ENCODE results near the gene OTOG. TPM values are rescaled to one million over a fixed set of nuclear protein-coding genes. Genes with fewer than 3 reads are reported as not detected.

OTOG gene
- total RNA-seq, 6 experiments from 2014 or later = not detected

DNA sequence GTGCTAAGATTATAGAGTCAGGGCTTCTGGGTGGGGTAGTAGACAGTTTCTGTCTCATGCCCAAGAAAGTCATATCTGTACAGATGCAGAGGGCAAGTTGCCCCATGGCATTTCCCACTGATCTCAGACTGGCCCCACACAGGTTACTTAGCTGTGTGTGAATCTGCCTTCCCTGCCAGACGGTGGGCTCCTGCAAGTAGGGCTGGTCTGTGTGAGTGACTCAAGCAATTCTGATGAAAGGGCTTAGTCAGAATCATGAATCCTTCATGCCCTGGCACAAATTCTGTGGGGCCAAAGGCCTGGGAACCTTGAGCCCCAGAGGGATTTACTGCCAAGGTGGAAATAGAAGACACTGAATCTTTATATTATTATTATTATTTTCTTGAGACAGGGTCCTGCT is 33.2 kb upstream of the OTOG start:
- H3K4me3 Mint-ChIP-seq = no peak overlapping the region
- H3K4me1 Mint-ChIP-seq (ENCODE audit: low read depth) = no peaks in the 10 kb centered on the region
- TF ChIP-seq, protein P1, sequence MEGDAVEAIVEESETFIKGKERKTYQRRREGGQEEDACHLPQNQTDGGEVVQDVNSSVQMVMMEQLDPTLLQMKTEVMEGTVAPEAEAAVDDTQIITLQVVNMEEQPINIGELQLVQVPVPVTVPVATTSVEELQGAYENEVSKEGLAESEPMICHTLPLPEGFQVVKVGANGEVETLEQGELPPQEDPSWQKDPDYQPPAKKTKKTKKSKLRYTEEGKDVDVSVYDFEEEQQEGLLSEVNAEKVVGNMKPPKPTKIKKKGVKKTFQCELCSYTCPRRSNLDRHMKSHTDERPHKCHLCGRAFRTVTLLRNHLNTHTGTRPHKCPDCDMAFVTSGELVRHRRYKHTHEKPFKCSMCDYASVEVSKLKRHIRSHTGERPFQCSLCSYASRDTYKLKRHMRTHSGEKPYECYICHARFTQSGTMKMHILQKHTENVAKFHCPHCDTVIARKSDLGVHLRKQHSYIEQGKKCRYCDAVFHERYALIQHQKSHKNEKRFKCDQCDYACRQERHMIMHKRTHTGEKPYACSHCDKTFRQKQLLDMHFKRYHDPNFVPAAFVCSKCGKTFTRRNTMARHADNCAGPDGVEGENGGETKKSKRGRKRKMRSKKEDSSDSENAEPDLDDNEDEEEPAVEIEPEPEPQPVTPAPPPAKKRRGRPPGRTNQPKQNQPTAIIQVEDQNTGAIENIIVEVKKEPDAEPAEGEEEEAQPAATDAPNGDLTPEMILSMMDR (IDR thresholded peaks at IDR 0.05) = no peak
- peaks cover 51% of the 10 kb centered on the region for H3K27me3 Mint-ChIP-seq (ENCODE audit: insufficient read depth)
- H3K36me3 Mint-ChIP-seq (ENCODE audit: low read depth) = no peaks in the 10 kb centered on the region
- no peaks in the 10 kb centered on the region for H3K9me3 Mint-ChIP-seq
- no peak for DNase-seq
- no peak overlapping the region for H3K27ac Mint-ChIP-seq

DNA sequence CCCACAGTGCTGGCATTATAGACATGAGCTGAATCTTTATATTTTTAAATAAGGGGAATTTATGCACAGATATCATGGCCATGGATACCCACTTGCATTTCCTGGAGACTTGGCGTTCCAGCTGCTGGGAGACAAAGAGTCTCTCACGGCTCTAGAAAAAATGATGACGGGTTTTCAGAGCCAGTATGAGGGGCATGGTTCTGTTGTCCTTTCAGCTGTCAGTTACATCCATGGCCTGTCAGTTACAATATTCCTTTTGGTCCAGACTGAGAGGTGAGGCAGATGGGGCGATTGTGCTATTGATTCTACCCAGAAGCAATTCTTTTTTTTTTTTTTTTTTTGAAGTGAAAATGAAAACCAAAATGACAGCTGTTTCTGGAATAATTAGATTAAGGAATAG is 32.6 kb upstream of the OTOG start:
- TF ChIP-seq, protein P1 (IDR thresholded peaks at IDR 0.05) = no peak
- H3K27ac Mint-ChIP-seq = no peak overlapping the region
- no peaks in the 10 kb centered on the region for H3K9me3 Mint-ChIP-seq

DNA sequence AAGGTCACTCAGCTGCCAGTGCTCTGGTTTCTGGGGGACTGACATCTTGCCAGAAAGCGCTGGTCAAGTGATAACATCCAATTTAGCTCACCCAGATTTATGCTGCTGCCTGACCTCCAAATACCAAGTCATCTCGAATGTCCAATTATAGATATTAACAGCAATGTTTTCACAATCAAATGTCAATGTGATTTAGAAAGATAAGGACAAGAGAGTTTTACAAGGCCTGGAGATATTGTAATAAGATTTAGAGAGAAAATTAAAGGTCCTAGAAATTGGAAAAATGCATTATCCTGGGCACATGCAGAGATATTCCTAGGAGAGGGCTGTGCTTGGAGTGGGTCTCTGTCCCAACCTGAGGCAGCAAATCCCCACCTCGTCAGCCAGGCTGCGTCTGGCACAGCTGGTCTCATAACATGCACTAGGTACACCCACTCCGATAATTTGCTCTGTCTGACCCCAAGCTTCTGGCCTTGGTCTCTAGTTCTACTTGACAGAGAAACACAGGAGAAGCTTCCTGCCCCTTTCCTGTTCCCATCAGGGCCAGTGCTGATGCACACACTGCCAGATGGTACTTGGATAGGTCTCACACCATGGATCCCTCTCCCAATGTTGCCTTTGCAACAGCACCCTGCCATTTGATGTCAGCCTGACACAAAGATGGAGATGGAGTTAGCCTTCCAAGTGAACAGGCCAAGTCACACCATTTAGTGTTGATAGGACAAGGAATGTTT is 31.4 kb upstream of the OTOG start:
- Mint-ChIP-seq H3K27ac (no peak overlapping the region), H3K27me3 (ENCODE audit: insufficient read depth) (peaks cover 50% of the 10 kb centered on the region)
- TF ChIP-seq, protein P1 (IDR thresholded peaks at IDR 0.05) = no peak

More for the DNA sequence above, 32.6 kb upstream of the OTOG start:
- H3K4me1 Mint-ChIP-seq (ENCODE audit: low read depth) = no peaks in the 10 kb centered on the region
- no peak overlapping the region for H3K4me3 Mint-ChIP-seq
- H3K27me3 Mint-ChIP-seq (ENCODE audit: insufficient read depth) = peaks cover 56% of the 10 kb centered on the region
- no peaks in the 10 kb centered on the region for H3K36me3 Mint-ChIP-seq (ENCODE audit: low read depth)
- no peak for DNase-seq

DNA sequence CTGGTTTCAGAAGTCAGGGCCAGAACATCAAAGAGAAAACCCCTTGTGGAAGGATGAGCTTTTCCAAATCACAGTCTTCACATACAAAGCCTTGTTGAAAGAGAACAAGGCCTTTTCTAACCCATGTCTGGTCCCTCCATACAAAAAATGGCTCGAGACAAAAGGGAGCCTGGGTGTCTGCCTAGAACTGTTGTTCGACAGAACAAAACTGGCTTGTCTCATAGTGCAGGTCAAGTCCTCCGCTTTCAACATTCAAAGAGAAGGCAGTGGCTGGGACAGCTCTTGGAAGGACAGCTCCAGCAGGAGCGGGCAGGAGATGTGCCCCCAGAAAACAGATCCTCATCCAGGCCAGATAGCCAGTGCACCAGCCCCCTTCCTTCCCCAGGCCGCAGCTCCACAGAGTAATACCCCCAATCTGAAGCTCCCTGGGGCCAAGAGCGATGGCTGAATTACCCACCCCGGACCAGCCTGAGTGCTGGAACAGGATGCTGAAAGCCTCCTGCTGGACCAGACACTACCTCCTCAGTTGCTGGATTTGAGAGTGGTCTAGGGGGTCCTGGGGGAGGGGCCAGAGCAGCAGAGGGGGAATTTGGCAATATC is 30.4 kb upstream of the OTOG start:
- no peak for DNase-seq
- Mint-ChIP-seq H3K27me3 (ENCODE audit: insufficient read depth) (peaks cover 49% of the 10 kb centered on the region), H3K36me3 (ENCODE audit: low read depth) (no peaks in the 10 kb centered on the region)

More for the DNA sequence above, 31.4 kb upstream of the OTOG start:
- no peak overlapping the region for H3K4me3 Mint-ChIP-seq
- no peaks in the 10 kb centered on the region for H3K4me1 Mint-ChIP-seq (ENCODE audit: low read depth)
- no peaks in the 10 kb centered on the region for H3K9me3 Mint-ChIP-seq
- DNase-seq = no peak
- no peaks in the 10 kb centered on the region for H3K36me3 Mint-ChIP-seq (ENCODE audit: low read depth)

DNA sequence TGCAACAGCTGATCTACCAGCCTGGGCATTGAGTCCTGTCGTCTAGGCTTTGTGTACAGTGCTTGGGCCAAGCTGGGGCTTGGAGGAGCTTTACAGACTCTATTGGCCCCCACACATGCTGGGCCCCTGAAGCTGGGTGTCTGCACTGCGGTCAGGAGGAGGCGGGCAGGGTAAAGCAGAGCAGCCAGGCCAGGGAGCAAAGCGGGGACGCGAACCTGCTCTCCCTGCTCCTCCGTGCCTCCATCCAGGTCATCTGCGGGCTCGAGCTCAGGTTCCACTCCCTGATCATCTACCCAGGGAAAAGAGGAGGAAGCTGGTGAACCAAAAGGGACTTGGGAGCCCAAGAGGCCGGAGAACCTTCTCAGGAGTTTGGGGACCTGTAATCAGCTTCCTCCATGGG is 29.9 kb upstream of the OTOG start:
- Mint-ChIP-seq H3K4me1 (ENCODE audit: low read depth) (no peaks in the 10 kb centered on the region), H3K9me3 (no peaks in the 10 kb centered on the region), H3K27me3 (ENCODE audit: insufficient read depth) (peaks cover 49% of the 10 kb centered on the region), H3K4me3 (no peak overlapping the region), H3K36me3 (ENCODE audit: low read depth) (no peaks in the 10 kb centered on the region), H3K27ac (no peak overlapping the region)
- TF ChIP-seq, protein P1 (IDR thresholded peaks at IDR 0.05) = no peak
- DNase-seq = no peak

More for the DNA sequence above, 30.4 kb upstream of the OTOG start:
- Mint-ChIP-seq H3K4me3 (no peak overlapping the region), H3K27ac (no peak overlapping the region), H3K4me1 (ENCODE audit: low read depth) (no peaks in the 10 kb centered on the region), H3K9me3 (no peaks in the 10 kb centered on the region)
- TF ChIP-seq, protein P1 (IDR thresholded peaks at IDR 0.05) = no peak

Measured in HFFc6 (cell line).